WTC11 (cell line): ENCODE data around the gene KRT79.

Experiments used
- CBFB ChIP-seq: sonication (generic); formaldehyde crosslinking; IDR thresholded peaks from 2 replicates; pipeline ENCODE4 v1.8.1; 2022; ENCODE audit warnings: mild to moderate bottlenecking, low read depth, missing genetic modification reagents
- FOXK1 ChIP-seq: sonication (generic); formaldehyde crosslinking; IDR thresholded peaks from 2 replicates; pipeline ENCODE4 v1.8.0; 2022; ENCODE audit warnings: mild to moderate bottlenecking, moderate library complexity, missing genetic modification reagents
- MYBL2 ChIP-seq: sonication (generic); formaldehyde crosslinking; IDR thresholded peaks from 2 replicates; pipeline ENCODE4 v1.8.1; 2023; ENCODE audit warnings: mild to moderate bottlenecking, moderate library complexity, missing genetic modification reagents
- NR1H2 ChIP-seq: sonication (generic); formaldehyde crosslinking; IDR thresholded peaks from 2 replicates; pipeline ENCODE4 v1.9.0; 2021; ENCODE audit warnings: mild to moderate bottlenecking, moderate library complexity, missing genetic modification reagents
- SOX15 ChIP-seq: fragments of 250-450 bp; sonication (Bioruptor Pico); IDR thresholded peaks from 2 replicates; pipeline ENCODE4 v1.9.0; 2021; ENCODE audit warnings: mild to moderate bottlenecking
- SP1 ChIP-seq: sonication (generic); formaldehyde crosslinking; conservative IDR thresholded peaks from 2 replicates; pipeline ENCODE4 v1.8.1; 2022; ENCODE audit warnings: missing genetic modification reagents
- TP53 ChIP-seq: sonication (generic); formaldehyde crosslinking; IDR thresholded peaks from 2 replicates; pipeline ENCODE4 v1.8.1; 2023; ENCODE audit warnings: mild to moderate bottlenecking, missing genetic modification reagents
- ZBTB21 ChIP-seq: sonication (generic); formaldehyde crosslinking; IDR thresholded peaks from 2 replicates; pipeline ENCODE4 v1.8.1; 2023; ENCODE audit warnings: mild to moderate bottlenecking, missing genetic modification reagents, borderline replicate concordance
- TF ChIP-seq, protein P1 (sequence below): fragments of 200-600 bp; IDR thresholded peaks from 2 replicates; pipeline ENCODE4 v1.8.0; 2022; ENCODE audit warnings: antibody characterized with exemption
- TF ChIP-seq, protein P2 (sequence below): sonication (generic); formaldehyde crosslinking; IDR thresholded peaks from 2 replicates; pipeline ENCODE4 v1.8.1; 2023; ENCODE audit warnings: mild to moderate bottlenecking, missing genetic modification reagents
- TF ChIP-seq, protein P3 (sequence below): sonication (generic); formaldehyde crosslinking; IDR thresholded peaks from 2 replicates; pipeline ENCODE4 v1.8.1; 2023; ENCODE audit warnings: mild to moderate bottlenecking, missing genetic modification reagents, moderate library complexity
- TF ChIP-seq, protein P4 (sequence below): sonication (generic); formaldehyde crosslinking; conservative IDR thresholded peaks from 2 replicates; pipeline ENCODE4 v1.8.1; 2022; ENCODE audit warnings: mild to moderate bottlenecking, missing genetic modification reagents

DNA sequence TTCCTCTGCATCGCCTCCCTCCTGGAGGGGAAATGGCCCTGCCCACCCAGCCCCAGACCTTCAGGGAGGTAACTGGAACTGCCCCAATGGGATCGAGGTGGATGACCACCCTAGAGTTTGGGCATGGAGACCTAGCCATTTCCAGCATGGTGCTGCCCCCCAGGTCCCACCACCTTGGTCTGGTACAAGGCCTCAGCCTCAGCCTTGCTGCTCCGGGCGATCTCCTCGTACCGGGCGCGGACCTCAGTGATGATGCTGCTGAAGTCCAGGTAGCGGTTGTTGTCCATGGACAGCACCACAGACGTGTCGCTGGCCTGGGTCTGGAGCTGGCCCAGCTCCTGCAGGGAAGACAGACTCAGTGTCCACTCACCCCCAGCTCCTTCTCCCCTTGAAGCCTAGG, 10.3 kb upstream of the KRT79 start:
- TF ChIP-seq, protein P1, sequence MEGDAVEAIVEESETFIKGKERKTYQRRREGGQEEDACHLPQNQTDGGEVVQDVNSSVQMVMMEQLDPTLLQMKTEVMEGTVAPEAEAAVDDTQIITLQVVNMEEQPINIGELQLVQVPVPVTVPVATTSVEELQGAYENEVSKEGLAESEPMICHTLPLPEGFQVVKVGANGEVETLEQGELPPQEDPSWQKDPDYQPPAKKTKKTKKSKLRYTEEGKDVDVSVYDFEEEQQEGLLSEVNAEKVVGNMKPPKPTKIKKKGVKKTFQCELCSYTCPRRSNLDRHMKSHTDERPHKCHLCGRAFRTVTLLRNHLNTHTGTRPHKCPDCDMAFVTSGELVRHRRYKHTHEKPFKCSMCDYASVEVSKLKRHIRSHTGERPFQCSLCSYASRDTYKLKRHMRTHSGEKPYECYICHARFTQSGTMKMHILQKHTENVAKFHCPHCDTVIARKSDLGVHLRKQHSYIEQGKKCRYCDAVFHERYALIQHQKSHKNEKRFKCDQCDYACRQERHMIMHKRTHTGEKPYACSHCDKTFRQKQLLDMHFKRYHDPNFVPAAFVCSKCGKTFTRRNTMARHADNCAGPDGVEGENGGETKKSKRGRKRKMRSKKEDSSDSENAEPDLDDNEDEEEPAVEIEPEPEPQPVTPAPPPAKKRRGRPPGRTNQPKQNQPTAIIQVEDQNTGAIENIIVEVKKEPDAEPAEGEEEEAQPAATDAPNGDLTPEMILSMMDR: no peak
- TF ChIP-seq NR1H2 (CRISPR knock-in tag) (no peak), ZBTB21 (CRISPR knock-in tag) (no peak), TP53 (CRISPR knock-in tag) (no peak), CBFB (CRISPR knock-in tag) (no peak), SP1 (CRISPR knock-in tag) (no peak), FOXK1 (CRISPR knock-in tag) (no peak), MYBL2 (CRISPR knock-in tag) (no peak), SOX15 (CRISPR knock-in tag) (no peak)
- TF ChIP-seq, protein P2, sequence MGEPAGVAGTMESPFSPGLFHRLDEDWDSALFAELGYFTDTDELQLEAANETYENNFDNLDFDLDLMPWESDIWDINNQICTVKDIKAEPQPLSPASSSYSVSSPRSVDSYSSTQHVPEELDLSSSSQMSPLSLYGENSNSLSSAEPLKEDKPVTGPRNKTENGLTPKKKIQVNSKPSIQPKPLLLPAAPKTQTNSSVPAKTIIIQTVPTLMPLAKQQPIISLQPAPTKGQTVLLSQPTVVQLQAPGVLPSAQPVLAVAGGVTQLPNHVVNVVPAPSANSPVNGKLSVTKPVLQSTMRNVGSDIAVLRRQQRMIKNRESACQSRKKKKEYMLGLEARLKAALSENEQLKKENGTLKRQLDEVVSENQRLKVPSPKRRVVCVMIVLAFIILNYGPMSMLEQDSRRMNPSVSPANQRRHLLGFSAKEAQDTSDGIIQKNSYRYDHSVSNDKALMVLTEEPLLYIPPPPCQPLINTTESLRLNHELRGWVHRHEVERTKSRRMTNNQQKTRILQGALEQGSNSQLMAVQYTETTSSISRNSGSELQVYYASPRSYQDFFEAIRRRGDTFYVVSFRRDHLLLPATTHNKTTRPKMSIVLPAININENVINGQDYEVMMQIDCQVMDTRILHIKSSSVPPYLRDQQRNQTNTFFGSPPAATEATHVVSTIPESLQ (CRISPR knock-in tag): no peak
- TF ChIP-seq, protein P3, sequence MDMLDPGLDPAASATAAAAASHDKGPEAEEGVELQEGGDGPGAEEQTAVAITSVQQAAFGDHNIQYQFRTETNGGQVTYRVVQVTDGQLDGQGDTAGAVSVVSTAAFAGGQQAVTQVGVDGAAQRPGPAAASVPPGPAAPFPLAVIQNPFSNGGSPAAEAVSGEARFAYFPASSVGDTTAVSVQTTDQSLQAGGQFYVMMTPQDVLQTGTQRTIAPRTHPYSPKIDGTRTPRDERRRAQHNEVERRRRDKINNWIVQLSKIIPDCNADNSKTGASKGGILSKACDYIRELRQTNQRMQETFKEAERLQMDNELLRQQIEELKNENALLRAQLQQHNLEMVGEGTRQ (CRISPR knock-in tag): no peak
- TF ChIP-seq, protein P4, sequence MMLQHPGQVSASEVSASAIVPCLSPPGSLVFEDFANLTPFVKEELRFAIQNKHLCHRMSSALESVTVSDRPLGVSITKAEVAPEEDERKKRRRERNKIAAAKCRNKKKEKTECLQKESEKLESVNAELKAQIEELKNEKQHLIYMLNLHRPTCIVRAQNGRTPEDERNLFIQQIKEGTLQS (CRISPR knock-in tag): no peak
